ENCODE measurements around the gene KLF13.

DNA sequence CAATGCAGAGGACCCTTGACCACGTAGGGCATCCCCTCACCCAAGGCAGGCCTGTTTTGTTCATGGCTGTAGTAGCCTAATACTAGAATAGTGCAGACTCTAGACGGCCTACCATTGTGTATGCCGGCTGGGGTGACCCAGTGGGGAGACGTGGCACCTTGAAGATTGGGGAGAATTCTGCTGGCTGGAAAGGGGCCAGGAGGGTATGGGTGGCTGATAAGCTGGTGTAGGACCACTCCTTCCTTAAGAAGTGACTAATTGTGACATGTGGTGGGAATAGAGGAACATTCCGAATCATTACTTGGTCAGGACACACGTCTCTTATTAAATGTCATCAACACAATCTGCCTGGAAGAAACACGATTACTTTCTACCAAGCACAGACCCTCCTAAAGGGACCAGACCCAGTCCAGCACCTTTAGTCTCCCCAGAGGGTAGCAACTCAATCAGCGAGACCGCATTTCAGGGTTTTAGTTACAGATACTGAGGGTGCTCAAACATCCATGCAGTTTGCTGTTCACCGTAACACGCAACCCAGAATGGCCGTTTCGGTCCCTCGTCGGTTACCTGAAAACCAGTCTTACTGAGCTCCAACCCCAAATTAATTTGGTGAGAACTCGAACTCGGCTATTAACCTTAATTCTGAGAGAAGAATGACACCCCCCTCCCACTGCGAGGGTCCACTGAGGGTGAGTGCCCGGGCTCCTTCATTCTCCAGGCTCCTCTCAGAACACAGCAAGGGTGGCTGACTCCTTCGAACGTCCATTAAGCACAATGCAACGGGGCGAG, 1.6 kb upstream of the KLF13 start:
- no peak for TF ChIP-seq NFRKB (IDR thresholded peaks at IDR 0.05)
- no peak for TF ChIP-seq ELF4 (IDR thresholded peaks at IDR 0.05)
- TF ChIP-seq SUZ12 (IDR thresholded peaks at IDR 0.05), result no peak
- no peak for TF ChIP-seq FOXM1 (IDR thresholded peaks at IDR 0.05; ENCODE audit: borderline replicate concordance)
- no peak for TF ChIP-seq ARNT (IDR thresholded peaks at IDR 0.05)
- no peak for TF ChIP-seq FOXK2 (IDR thresholded peaks at IDR 0.05)
- TF ChIP-seq, protein P1, sequence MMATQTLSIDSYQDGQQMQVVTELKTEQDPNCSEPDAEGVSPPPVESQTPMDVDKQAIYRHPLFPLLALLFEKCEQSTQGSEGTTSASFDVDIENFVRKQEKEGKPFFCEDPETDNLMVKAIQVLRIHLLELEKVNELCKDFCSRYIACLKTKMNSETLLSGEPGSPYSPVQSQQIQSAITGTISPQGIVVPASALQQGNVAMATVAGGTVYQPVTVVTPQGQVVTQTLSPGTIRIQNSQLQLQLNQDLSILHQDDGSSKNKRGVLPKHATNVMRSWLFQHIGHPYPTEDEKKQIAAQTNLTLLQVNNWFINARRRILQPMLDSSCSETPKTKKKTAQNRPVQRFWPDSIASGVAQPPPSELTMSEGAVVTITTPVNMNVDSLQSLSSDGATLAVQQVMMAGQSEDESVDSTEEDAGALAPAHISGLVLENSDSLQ (IDR thresholded peaks at IDR 0.05), result no peak
- no peak for TF ChIP-seq TARDBP (IDR thresholded peaks at IDR 0.05)
- no peak for TF ChIP-seq FOXA1 (IDR thresholded peaks at IDR 0.05)
- TF ChIP-seq SP1 (IDR thresholded peaks at IDR 0.05), result no peak
- TF ChIP-seq BHLHE40 (IDR thresholded peaks at IDR 0.05; ENCODE audit: borderline replicate concordance), result no peak
- no peak for TF ChIP-seq CTBP1 (IDR thresholded peaks at IDR 0.05; ENCODE audit: borderline replicate concordance)
